Karpas-422 (cell line): ENCODE measurements around the gene ABLIM1. TPM values are rescaled to one million over a fixed set of nuclear protein-coding genes. Genes with fewer than 3 reads are reported as not detected.
A peak's percentile ranks its signal among the peaks of the same experiment; 100 is the strongest.

ENCODE experiments used
- DNase-seq: peaks from one replicate; pipeline ENCODE4 v3.0.0-alpha.2; 2015
- H2AFZ ChIP-seq: fragments of 200-600 bp; sonication (generic); 2 replicates; pipeline ENCODE4 v1.6.1; 2014; ENCODE audit warnings: antibody characterized with exemption, low read length, mixed read lengths
- H3K27ac ChIP-seq: fragments of 200-600 bp; sonication (generic); 2 replicates; pipeline ENCODE4 v1.5.1; 2014; ENCODE audit warnings: mild to moderate bottlenecking, low read length, moderate library complexity
- H3K27me3 ChIP-seq: fragments of 200-600 bp; sonication (generic); 2 replicates; pipeline ENCODE4 v1.6.1; 2014; ENCODE audit warnings: low read length, mixed read lengths
- H3K36me3 ChIP-seq: fragments of 200-600 bp; sonication (generic); 2 replicates; pipeline ENCODE4 v1.6.1; 2014; ENCODE audit warnings: low read length, mixed read lengths; ENCODE audit not compliant: insufficient read depth
- H3K4me1 ChIP-seq: fragments of 200-600 bp; sonication (generic); 2 replicates; pipeline ENCODE4 v1.6.1; 2014; ENCODE audit warnings: mild to moderate bottlenecking, low read length, mixed read lengths
- H3K4me2 ChIP-seq: fragments of 200-600 bp; sonication (generic); 2 replicates; pipeline ENCODE4 v1.6.1; 2014; ENCODE audit warnings: low read length, low read depth, mild to moderate bottlenecking; ENCODE audit not compliant: poor library complexity, severe bottlenecking
- H3K4me3 ChIP-seq: fragments of 200-600 bp; sonication (generic); 2 replicates; pipeline ENCODE4 v1.5.1; 2014; ENCODE audit warnings: mild to moderate bottlenecking, antibody characterized with exemption, low read length, mixed read lengths
- H3K79me2 ChIP-seq: fragments of 200-600 bp; sonication (generic); 2 replicates; pipeline ENCODE4 v1.6.1; 2014; ENCODE audit warnings: mild to moderate bottlenecking, low read length, mixed read lengths
- H3K9ac ChIP-seq: fragments of 200-600 bp; sonication (generic); 2 replicates; pipeline ENCODE4 v1.6.0; 2014; ENCODE audit warnings: low read length
- H3K9me2 ChIP-seq: fragments of 200-600 bp; sonication (generic), shearing (Covaris generic); replicated peaks from 2 replicates; pipeline ENCODE4 v1.6.0; 2014; ENCODE audit warnings: mild to moderate bottlenecking, low read length, moderate library complexity; ENCODE audit not compliant: insufficient read depth
- H3K9me3 ChIP-seq: fragments of 300-700, 200-600 bp; sonication (generic); 2 replicates; pipeline ENCODE4 v1.6.1; 2014; ENCODE audit warnings: low read length, mixed read lengths
- H4K20me1 ChIP-seq: fragments of 200-600 bp; sonication (generic); 2 replicates; pipeline ENCODE4 v1.6.1; 2014; ENCODE audit warnings: mild to moderate bottlenecking, antibody characterized with exemption, low read length, low read depth; ENCODE audit not compliant: insufficient read depth
- total RNA-seq: library from RNA; depleted of rRNA; stranded (reverse); fragments of >200 nt; shearing (Covaris generic); gene quantifications from 2 replicates; pipeline ENCODE4 v1.2.3, GENCODE V29; 2014; ENCODE audit warnings: low replicate concordance

The ABLIM1 gene
- total RNA-seq, 1 experiment from 2014 or later: 131 TPM

DNA sequence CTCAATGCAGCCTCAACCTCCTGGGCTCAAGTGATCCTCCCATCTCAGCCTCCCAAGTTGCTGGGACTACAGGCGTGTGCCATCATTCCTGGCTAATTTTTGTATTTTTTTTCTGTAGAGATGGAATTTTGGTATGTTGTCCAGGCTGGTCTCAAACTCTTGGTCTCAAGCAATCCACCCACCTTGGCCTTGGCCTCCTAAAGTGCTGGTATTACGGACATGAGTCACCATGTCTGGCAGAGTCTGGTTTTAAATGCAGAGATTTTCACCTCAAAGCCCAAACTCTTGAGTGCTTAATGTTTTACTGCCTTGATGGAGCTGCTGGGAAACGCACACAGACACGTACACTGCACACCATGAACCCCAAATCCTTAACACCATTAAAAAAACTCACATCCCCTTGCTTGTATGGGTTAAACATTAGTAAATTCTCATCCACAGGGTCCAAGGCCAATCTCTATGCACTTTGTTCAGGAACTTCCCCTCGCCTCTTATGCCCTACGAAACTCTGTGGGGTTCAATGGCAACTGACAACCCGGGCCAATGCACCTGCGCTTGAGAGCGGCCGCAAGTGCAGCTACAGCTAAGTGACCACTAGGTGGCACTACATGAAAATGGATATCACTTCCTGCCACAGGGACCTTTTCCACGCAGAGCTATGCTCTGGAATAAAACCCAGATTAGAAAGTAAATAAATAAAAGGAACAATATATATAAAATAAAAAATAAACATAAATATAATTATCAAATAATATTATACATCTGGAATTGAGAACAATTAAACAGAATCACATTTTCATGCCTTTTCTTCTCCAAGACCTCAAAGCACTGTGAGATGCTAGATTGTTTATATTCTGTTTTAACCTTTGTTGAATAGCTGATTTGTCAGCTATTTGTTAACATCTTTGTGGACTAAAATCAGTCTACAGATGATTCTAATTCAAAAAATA, 186.8 kb downstream of the ABLIM1 start:
- Histone ChIP-seq H3K4me2 (peak overlapping the region; percentile 63), H3K4me1 (peaks cover 53% of the 10 kb centered on the region), H2AFZ (no peak overlapping the region), H3K36me3 (peaks cover 36% of the 10 kb centered on the region; the same call in 1 of the 2 replicates), H3K9me3 (no peaks in the 10 kb centered on the region), H3K9me2 (no peaks in the 10 kb centered on the region), H3K9ac (peak overlapping the region; percentile 49), H4K20me1 (no peaks in the 10 kb centered on the region), H3K79me2 (peaks cover 13% of the 10 kb centered on the region; the same call in 1 of the 2 replicates), H3K4me3 (peak overlapping the region; percentile 40), H3K27ac (peak overlapping the region; percentile 90), H3K27me3 (no peaks in the 10 kb centered on the region)
- DNase-seq: peak; percentile 90

GRCh38 chr10:114470361-114470760, 187.7 kb downstream of the ABLIM1 start:
- Histone ChIP-seq H3K27ac (peak overlapping the region; percentile 12; the same call in 1 of the 2 replicates), H3K4me2 (no peak overlapping the region), H3K4me1 (peaks cover 45% of the 10 kb centered on the region), H3K36me3 (peaks cover 43% of the 10 kb centered on the region), H4K20me1 (no peaks in the 10 kb centered on the region), H3K79me2 (peaks cover 13% of the 10 kb centered on the region; the same call in 1 of the 2 replicates), H3K27me3 (no peaks in the 10 kb centered on the region), H3K9me2 (no peaks in the 10 kb centered on the region), H2AFZ (no peak overlapping the region), H3K9me3 (no peaks in the 10 kb centered on the region), H3K9ac (no peak overlapping the region), H3K4me3 (no peak overlapping the region)
- DNase-seq: no peak

DNA sequence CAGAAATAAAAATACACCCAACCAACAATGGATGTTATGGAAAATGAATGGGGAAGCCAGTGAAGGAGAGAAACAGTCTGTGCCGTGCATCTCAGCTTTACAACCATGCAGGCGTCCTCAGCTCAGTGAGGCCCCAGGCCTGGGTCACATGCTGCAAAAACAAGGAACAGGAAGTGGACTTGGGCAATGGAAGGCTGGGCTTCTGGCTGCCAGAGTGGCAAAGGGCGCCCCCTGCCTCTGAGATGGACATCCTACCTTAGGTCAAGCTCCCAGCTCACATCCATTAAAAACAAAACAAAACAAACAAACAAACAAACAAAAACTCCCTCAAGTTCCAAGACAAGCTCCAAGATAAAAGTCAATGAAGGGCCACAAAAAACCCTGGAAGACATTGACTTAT, 199.1 kb downstream of the ABLIM1 start:
- peak; percentile 63 for DNase-seq
- H3K36me3 ChIP-seq: peaks cover 29% of the 10 kb centered on the region

DNA sequence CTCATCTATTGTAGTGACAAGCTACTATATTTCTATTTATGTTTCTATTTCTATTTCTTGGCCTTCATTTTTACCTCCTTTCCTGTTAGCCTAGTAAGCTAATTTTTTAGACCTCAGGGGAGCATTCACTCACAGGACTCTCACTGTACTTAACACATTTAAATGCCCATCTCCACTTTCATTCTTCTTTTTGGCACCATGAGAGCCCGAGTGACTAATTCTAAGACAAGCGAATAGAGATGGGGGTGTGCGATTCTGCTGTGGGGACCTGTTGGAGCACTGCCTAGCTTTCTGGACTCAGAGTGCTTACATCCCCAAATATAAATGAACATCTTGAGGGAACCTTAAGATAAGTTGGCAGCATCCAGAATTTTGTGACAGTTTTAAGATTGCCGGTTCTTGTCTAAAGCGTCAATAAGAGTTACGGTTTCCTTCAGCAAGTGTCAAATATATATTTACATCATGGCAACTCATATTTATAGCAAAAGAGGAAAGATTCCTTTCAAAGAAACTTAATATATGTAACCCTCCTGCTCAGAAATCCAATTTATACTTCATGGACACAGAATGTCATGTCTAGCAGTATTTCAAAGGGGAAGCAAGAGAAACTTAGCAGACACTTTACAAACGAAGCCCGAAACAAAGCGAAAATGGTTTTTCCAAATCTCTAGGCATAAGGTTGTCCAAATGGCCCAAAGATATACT, 199.7 kb downstream of the ABLIM1 start:
- Histone ChIP-seq H3K9ac (no peak overlapping the region), H3K4me2 (no peak overlapping the region), H2AFZ (no peak overlapping the region), H3K4me1 (no peaks in the 10 kb centered on the region), H4K20me1 (no peaks in the 10 kb centered on the region), H3K27ac (no peak overlapping the region), H3K79me2 (peaks cover 29% of the 10 kb centered on the region; the same call in 1 of the 2 replicates), H3K27me3 (no peaks in the 10 kb centered on the region), H3K4me3 (no peak overlapping the region), H3K9me3 (no peaks in the 10 kb centered on the region), H3K36me3 (peaks cover 31% of the 10 kb centered on the region), H3K9me2 (0 out of 2 replicates have a peak, but pooled peaks cover 2% of the 10 kb centered on the region)
- DNase-seq: no peak

More for the DNA sequence above, 199.1 kb downstream of the ABLIM1 start:
- H3K9ac ChIP-seq: no peak overlapping the region
- H2AFZ ChIP-seq: no peak overlapping the region
- H3K27ac ChIP-seq: no peak overlapping the region
- H3K4me3 ChIP-seq: no peak overlapping the region
- H3K4me1 ChIP-seq: no peaks in the 10 kb centered on the region
- peaks cover 29% of the 10 kb centered on the region; the same call in 1 of the 2 replicates for H3K79me2 ChIP-seq
- no peaks in the 10 kb centered on the region for H3K9me3 ChIP-seq
- no peaks in the 10 kb centered on the region for H3K27me3 ChIP-seq
- 0 out of 2 replicates have a peak, but pooled peaks cover 2% of the 10 kb centered on the region for H3K9me2 ChIP-seq
- no peak overlapping the region for H3K4me2 ChIP-seq
- no peaks in the 10 kb centered on the region for H4K20me1 ChIP-seq

DNA sequence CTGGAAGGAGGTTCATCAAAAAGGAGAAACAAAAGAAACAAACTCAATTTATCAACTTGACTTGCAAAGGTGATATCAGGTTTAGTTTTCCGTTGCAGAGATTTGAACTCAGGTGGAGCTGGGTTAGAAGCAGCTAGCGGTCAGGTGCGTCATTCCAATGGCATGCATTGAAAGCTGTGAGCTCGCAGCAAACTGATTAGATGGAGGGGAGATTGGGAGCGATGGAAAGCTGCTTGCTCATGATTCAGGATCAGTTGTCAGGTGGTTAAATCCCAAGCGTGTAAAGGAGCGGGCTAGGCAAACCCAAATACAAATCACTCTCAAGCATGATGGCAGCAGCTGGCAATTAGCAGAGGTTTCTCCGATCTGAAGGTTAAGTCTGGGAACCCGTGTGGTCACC, 204.5 kb downstream of the ABLIM1 start:
- Histone ChIP-seq H3K27ac (no peak overlapping the region), H3K9me2 (no peaks in the 10 kb centered on the region), H3K36me3 (peaks cover 39% of the 10 kb centered on the region), H3K9ac (no peak overlapping the region), H3K4me2 (no peak overlapping the region), H3K79me2 (peaks cover 11% of the 10 kb centered on the region; the same call in 1 of the 2 replicates), H3K9me3 (no peaks in the 10 kb centered on the region), H3K4me3 (no peak overlapping the region), H3K27me3 (no peaks in the 10 kb centered on the region), H3K4me1 (no peaks in the 10 kb centered on the region), H4K20me1 (no peaks in the 10 kb centered on the region), H2AFZ (no peak overlapping the region)
- DNase-seq: no peak

GRCh38 chr10:114448897-114449296, 209.2 kb downstream of the ABLIM1 start:
- Histone ChIP-seq H3K4me2 (no peak overlapping the region), H3K9me3 (no peaks in the 10 kb centered on the region)

GRCh38 chr10:114445332-114445731, 212.7 kb downstream of the ABLIM1 start:
- Histone ChIP-seq H3K4me3 (no peak overlapping the region), H3K9me2 (no peaks in the 10 kb centered on the region), H3K36me3 (peaks cover 67% of the 10 kb centered on the region), H3K79me2 (no peaks in the 10 kb centered on the region), H3K27ac (no peak overlapping the region), H4K20me1 (no peaks in the 10 kb centered on the region), H3K4me1 (no peaks in the 10 kb centered on the region), H3K4me2 (no peak overlapping the region), H3K9ac (no peak overlapping the region), H3K9me3 (no peaks in the 10 kb centered on the region), H2AFZ (no peak overlapping the region), H3K27me3 (no peaks in the 10 kb centered on the region)
- DNase-seq: no peak

More at GRCh38 chr10:114448897-114449296, 209.2 kb downstream of the ABLIM1 start:
- no peak overlapping the region for H3K4me3 ChIP-seq
- peaks cover 72% of the 10 kb centered on the region for H3K36me3 ChIP-seq
- no peaks in the 10 kb centered on the region for H4K20me1 ChIP-seq
- H3K4me1 ChIP-seq: no peaks in the 10 kb centered on the region
- no peak overlapping the region for H3K27ac ChIP-seq
- no peak for DNase-seq
- no peak overlapping the region for H3K9ac ChIP-seq
- H3K79me2 ChIP-seq: no peaks in the 10 kb centered on the region
- no peaks in the 10 kb centered on the region for H3K27me3 ChIP-seq
- no peak overlapping the region for H2AFZ ChIP-seq
- H3K9me2 ChIP-seq: no peaks in the 10 kb centered on the region

- Histone ChIP-seq H3K9me3 (no peaks in the 10 kb centered on the region), H3K27me3 (no peaks in the 10 kb centered on the region), H3K9me2 (no peaks in the 10 kb centered on the region), H4K20me1 (no peaks in the 10 kb centered on the region), H2AFZ (no peak overlapping the region), H3K36me3 (peaks cover 69% of the 10 kb centered on the region), H3K4me2 (no peak overlapping the region), H3K4me1 (no peaks in the 10 kb centered on the region), H3K4me3 (no peak overlapping the region), H3K9ac (no peak overlapping the region), H3K79me2 (no peaks in the 10 kb centered on the region), H3K27ac (no peak overlapping the region)
- no peak for DNase-seq
Observed at GRCh38 chr10:114444819-114445218, 213.3 kb downstream of the ABLIM1 start.
